NCI-H2107 (cell line): ENCODE results near the gene RGPD5.
"Not testable (repeated sequence)": the region's sequence is repeated elsewhere in the genome, so short reads cannot be mapped to it uniquely, and the experiment has no call there.

Source experiments
- DNase-seq: peaks from one replicate; lab custom pipeline; 2025; lab: John Stamatoyannopoulos, UW

The RGPD5 gene

GRCh38 chr2:109794074-109794737 is at the start of gene RGPD5:
TSS of gene RGPD5 (plus strand) at chr2:109794305. CDS start at chr2:109794466, 161 bp downstream.
- not testable (repeated sequence) for DNase-seq

GRCh38 chr2:109751572-109751971 is 42.5 kb upstream of the RGPD5 start:
- not testable (repeated sequence) for DNase-seq

DNA sequence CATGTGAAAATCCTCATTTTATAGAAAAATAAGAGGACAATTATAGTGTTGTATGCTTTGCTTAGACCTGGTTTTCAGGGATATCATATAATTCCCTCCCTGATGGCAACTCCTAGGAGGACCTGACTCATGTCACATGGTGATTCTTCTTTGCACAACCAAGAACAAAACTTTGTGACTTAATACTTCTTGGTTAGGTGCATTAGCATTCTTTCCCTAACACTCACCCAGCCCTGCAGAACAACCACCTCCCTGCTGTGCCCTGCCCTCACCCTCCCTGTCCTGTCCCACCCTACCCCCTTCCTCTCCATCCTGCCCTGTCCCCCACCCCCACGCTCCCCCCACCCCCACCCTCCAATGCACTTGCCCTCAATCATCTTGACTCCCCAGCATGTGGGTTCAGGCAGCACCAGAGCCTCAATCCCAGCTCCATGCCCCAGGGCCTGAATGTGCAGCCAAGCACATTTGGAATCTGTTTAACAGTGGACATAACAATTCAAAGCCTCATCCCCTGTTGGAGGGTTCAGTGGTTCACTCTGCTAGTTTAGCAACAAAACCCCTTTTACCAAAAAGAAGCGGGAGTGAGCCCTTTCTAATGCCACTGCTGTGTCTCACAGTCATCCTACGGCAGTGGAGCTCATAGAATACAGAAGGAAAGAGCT is 36.8 kb upstream of the RGPD5 start:
- DNase-seq, result not testable (repeated sequence)

DNA sequence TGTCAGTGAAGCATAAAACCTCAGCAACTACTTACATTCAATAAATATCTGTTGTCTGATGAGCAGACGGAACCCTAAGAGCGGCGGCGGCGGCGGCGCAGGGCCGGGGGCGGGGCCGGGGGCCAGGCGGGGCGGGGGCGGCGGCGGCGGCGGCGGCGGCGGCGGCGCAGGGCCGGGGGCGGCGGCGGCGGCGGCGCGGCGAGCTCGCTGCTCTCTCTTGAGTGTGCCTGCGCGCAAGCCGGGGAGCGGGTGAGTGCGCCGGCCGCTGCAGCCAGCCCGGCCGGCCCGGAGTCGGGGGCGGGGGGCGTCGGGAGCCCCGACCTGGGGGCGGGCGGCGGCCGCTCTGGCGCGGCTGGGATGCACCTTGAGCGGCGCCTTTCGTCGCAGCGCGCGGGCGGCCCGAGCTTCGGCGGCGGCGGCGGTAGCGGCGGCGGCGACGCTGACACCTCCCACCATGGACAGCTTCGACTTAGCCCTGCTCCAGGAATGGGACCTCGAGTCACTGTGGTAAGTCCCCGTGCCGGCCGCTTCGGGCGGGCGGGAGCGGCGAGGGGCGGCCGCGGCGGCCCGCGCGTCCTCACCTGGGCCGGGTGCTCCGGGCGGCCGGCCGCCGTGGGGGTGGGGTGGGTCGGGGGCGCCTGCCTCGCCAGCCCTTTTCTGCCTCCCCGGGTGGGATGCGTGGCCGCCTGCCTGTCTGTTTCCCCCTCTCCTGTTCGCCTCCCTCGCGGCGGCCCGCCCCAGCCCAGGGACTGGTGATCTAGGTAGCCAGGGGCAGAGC is 33.7 kb upstream of the RGPD5 start:
- not testable (repeated sequence) for DNase-seq

DNA sequence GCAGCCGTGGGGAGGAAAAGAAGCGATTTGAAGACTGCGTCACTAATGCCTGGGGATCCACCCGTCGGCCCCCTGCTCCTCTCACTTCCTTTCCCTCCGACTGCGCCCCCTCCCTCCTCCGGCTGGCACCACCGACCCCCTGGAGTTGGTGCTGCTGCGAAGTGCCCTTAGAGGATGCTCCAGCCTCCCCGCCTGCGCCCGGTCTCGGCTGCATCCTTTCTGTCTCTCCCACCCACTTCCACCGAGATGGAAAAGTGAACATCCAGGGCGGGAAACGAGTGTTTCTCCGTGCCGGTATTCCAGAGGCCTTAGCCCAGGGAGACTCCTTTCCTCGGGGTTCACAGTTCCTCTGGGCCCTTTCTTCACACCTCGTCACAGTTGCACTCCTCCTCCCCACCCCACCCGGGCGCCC is 33.1 kb upstream of the RGPD5 start:
- not testable (repeated sequence) for DNase-seq

GRCh38 chr2:109761976-109762375 is 32.1 kb upstream of the RGPD5 start:
- DNase-seq, result not testable (repeated sequence)

DNA sequence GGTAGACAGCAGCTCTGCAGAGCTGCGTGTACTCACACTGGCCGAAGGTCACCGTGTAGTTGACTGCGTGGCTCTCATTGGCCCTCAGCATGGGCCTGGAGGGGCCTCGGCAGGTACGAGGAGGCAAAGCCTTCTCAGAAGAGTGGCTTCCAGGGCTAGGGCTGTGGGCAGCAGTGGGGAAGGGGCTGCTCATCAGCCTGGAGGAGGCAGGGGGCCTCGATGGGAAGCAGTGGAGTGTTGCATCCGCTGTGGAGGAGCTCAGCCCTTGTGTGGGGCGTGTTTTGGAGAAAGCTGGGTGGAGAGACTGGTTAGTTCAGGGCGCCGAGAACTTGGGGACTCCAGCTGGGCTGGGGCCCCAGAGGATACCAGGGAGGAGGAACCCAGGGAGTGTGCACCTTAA is 28.0 kb upstream of the RGPD5 start:
- DNase-seq, result not testable (repeated sequence)

GRCh38 chr2:109766886-109767578 is 27.1 kb upstream of the RGPD5 start:
- DNase-seq, result not testable (repeated sequence)

DNA sequence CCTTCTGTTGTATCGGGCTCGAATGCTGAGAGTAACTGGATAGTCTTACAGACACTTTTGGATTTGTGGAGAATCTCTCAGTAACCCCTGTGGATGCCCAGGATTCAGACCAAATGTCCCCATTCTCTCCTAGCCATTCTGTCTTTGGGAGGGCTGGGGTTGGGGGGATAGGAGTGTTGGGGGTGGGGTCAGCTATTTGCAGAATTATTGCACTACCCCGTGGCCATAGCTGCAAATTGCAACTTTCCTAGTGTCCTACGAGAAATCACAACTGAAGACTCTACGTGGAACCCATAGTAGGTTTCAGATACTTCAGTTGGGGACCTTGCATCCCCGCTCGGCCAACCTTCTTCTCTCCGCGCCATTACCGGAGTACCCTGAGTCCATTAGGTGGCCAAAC is 25.2 kb upstream of the RGPD5 start:
- DNase-seq, result not testable (repeated sequence)

DNA sequence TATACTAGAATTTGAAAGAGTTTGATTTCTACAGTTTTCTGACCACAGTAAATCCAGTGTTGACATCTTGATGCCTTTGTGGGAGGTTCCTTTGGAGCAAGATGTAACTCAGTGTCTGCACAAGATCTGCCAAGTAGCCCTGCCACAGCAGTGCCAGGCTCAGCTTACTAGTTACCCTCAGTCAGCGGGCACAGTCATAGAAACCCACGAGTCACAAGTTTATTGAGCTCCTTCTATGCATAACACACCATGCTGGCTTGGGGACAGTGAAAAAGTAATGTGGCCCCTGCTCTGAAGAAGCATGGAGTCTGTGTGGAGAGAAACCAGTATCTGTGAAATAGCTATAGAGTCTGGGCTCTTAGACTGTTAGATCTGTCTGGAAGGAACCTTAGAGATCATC is 15.0 kb upstream of the RGPD5 start:
- not testable (repeated sequence) for DNase-seq

- DNase-seq, result not testable (repeated sequence)
Observed at GRCh38 chr2:109781147-109781816, 12.8 kb upstream of the RGPD5 start.

- DNase-seq, result not testable (repeated sequence)
Observed at GRCh38 chr2:109782446-109782993, 11.6 kb upstream of the RGPD5 start.

DNA sequence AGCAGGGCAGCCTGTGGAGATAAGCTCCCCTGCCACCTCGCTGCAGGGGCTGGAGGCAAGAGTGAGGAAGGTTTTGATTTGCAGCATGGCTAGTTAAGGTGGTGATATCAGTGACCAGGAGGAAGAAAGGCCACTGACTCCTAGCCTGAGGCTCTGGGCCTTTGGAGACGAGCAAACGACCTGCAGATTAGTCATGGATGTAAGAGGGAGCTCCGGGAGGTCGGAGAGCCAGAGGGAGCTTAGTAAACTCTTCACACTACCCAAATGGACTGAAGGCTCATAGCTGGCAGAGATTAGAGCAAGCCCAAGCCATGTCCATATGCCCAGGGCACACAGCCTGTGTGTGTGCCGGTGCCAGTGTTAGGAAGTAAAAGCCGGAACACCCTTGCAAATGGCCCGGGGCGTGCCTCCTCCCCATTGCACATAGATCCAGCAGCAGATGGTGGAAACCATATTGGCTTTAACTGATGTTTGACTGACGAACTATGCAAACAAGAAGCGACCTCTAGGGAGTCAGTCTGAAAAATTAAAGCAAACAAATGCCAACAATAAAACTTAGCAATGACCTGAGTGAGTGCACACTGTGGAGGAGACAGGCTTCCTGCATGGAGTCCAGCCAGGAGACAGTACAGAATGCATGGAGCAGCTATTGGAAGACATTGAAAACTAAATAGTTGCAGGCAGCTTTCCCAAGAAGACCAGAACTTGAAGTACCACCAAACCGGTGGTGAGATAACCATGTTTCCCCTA is 2.4 kb upstream of the RGPD5 start:
- DNase-seq, result not testable (repeated sequence)

DNA sequence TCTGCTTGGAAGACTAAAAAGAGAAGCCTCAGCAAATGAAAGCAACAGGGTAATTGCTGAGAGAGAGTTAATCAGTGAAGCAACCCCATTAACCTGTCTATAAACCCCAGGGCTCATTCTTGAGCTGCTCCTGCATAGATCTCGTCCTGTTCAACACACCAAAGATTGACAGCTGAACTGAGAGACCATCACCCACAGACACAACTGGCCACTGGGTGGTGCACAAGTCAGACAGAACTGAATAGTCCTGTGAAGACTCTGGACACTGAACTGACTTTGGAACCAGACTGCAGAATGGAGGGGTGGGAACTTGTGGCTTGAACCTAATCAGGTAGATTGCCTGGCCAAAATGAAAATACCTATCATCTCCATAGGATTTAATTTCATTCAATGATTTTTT is 1.4 kb upstream of the RGPD5 start:
- DNase-seq, result not testable (repeated sequence)

GRCh38 chr2:109871129-109871751 is 77.1 kb downstream of the RGPD5 start:
- not testable (repeated sequence) for DNase-seq

DNA sequence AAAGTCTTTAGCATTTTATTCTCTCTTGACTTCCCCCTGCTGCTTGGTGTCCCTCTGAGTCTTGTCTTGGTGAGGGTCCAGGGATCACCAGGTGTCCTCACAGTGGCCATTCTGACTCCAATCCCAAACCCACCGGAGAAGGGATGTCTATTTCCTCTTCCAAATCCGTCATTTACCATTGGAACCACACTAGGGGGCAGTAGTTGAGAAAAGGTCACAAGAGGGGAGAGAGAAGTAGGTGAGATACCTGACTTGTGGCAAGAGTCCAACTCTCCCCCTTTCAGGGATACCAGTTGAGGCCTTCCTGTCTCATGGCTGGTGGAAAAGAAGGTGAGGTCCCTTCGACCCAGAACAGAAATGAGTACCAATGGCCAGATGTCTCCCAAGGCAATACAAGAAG is 82.5 kb downstream of the RGPD5 start:
- DNase-seq, result not testable (repeated sequence)

DNA sequence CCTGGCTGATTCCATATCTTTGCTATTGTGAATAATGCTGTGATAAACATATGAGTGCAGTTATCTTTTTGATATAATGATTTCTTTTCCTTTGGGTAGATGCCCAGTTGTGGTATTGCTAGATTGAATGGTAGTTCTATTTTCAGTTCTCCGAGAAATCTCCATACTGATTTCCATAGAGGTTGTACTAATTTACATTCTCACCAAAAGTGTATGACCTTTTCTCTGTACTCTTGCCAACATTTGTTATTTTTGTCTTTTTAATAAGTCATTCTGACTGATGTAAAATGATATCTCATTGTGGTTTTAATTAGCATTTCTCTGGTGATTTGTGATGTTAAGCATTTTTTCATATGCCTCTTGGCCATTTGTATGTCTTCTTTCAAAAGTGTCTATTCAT is 88.0 kb downstream of the RGPD5 start:
- DNase-seq, result not testable (repeated sequence)

DNA sequence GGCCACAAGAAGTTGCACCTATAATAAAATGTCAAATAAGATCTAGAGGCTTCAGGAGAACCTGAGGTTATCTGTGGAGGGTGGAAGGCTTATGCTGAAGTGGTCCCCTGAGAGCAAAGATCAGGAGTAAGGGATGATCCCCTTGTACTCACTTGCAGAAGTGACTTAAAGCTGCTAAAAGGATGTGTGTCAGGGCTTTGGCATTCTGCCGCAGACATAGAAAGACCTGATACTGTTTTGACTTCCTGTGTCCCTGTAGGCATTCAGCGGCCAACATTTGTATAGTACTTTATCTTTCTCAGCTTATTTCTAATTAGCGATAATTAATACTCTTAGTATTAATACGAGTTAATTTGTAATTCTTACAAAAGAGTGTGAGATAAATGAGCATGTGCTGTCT is 94.3 kb downstream of the RGPD5 start:
- DNase-seq, result not testable (repeated sequence)

DNA sequence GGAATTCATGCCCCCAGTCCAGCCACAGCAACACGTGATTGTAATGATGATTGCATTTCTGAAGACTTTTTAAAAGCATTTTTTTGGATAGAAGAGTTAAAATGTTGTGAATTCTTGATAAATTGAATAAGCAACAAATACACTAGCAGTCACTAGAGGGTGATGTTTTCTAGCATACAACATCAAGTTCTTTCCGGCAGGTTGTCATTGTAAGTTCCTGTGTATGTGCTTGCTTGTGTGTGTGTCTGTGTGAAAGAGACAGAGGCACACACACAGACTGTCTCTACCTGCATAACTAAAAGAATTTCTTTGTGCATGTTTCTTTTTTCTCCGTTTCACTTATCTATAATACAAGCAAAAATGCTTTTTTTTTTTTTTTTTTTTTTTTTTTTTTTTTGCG is 95.8 kb downstream of the RGPD5 start:
- not testable (repeated sequence) for DNase-seq

DNA sequence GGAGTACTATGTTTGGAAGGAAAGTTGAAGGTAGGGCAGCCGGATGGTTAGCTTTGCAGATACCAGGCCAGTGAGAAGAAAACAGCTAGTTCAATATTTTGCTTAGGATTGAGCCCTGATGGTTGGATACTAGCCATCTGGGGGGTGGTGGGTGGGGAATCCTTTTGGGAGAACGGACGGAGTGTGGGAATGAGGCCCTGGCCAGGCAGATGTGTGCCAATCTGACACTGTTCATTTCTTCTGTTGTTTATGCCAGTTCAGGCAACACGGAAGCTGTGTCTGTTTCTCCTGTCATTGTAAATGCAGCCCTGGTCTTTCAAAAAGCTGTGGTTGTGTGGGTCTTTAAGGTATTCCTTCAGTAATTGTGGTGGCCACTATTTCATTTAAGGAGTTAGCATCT is 96.9 kb downstream of the RGPD5 start:
- DNase-seq, result not testable (repeated sequence)
